HepG2 (cell line): Measurements from ENCODE around the gene ZNF365. TPM values are rescaled to one million over a fixed set of nuclear protein-coding genes. Genes with fewer than 3 reads are reported as not detected.

Source experiments
- ATAC-seq: fragments of 200-7000 bp; cut with Tn5 transposase; 3 replicates; pipeline ENCODE4 v1.9.1; 2020; ENCODE audit warnings: mild to moderate bottlenecking, moderate library complexity
- BruUV-seq: library from RNA; stranded (reverse); fragments of 400-500 nt; replicated peaks from 2 replicates; lab custom pipeline; 2021; lab: Mats Ljungman, UMichigan
- CTCF ChIA-PET: fragments of 300-600 bp; formaldehyde crosslinking; extraction: SDS; loops from one replicate; lab custom pipeline; 2021; ENCODE audit warnings: low total read pairs, inconsistent platforms, low intra/inter-chr PET ratio; lab: Yijun Ruan, JAX
- POLR2A ChIA-PET: fragments of 350-600 bp; sonication (Branson Sonifier 250); formaldehyde crosslinking; loops from one replicate; lab custom pipeline; 2020; ENCODE audit warnings: antibody characterized with exemption, inconsistent platforms; lab: Yijun Ruan, JAX
- DNase-seq: peaks from one replicate; pipeline ENCODE4 v3.0.0-alpha.2; 2015; ENCODE audit warnings: low spot score
- FAIRE-seq: peaks from 3 replicates; lab custom pipeline; 2011; peaks lifted over from hg19 to GRCh38; lab: Jason Lieb, UNC
- H2AFZ ChIP-seq: one replicate; pipeline ENCODE4 v1.6.1; 2011; ENCODE audit warnings: low read length, inconsistent platforms
- H3K27ac ChIP-seq: fragments of 300-600 bp; 3 replicates; pipeline ENCODE4 v1.8.0; 2011; ENCODE audit warnings: mixed run types, mild to moderate bottlenecking, mixed read lengths, low read length, inconsistent platforms; ENCODE audit not compliant: insufficient read depth; ENCODE audit errors: extremely low read length
- H3K27me3 ChIP-seq, 2 experiments: fragments of 200-600 bp in 1 of 2; 2 replicates in 1 of 2; 3 replicates in 1 of 2; pipeline versions ENCODE4 v1.6.0 to v1.8.0; 2011; ENCODE audit warnings: low read length in 2 of 2, mild to moderate bottlenecking in 2 of 2, moderate library complexity in 2 of 2, inconsistent platforms in 1 of 2; ENCODE audit not compliant: insufficient read depth in 2 of 2, control insufficient read depth in 1 of 2
- H3K36me3 ChIP-seq, 2 experiments: fragments of 200-600 bp in 1 of 2; replicated peaks in 1 of 2; 2 replicates in 1 of 2; 3 replicates in 1 of 2; pipeline versions ENCODE4 v1.5.1 to v1.8.0; 2011; ENCODE audit warnings: low read length in 2 of 2, inconsistent platforms in 1 of 2; ENCODE audit not compliant: insufficient read depth in 2 of 2, control insufficient read depth in 1 of 2
- H3K4me1 ChIP-seq: 2 replicates; pipeline ENCODE4 v1.5.1; 2012; ENCODE audit warnings: low read length, inconsistent platforms; ENCODE audit not compliant: insufficient read depth
- H3K4me2 ChIP-seq: 2 replicates; pipeline ENCODE4 v1.6.0; 2011; ENCODE audit warnings: low read depth, low read length, inconsistent platforms
- H3K4me3 ChIP-seq, 3 experiments: fragments of 200-600 bp in 1 of 3; sonication (generic), shearing (Covaris generic) in 1 of 3; replicated peaks in 1 of 3; 2 replicates each; pipeline ENCODE4 v1.5.1; 2011 to 2016; ENCODE audit warnings: low read length in 3 of 3, inconsistent platforms in 2 of 3, low read depth in 2 of 3, mild to moderate bottlenecking in 2 of 3, control low read depth in 1 of 3, mixed read lengths in 1 of 3; ENCODE audit not compliant: insufficient read depth in 1 of 3
- H3K79me2 ChIP-seq: one replicate; pipeline ENCODE4 v1.6.1; 2011; ENCODE audit warnings: low read length, inconsistent platforms; ENCODE audit not compliant: insufficient read depth
- H3K9ac ChIP-seq: 2 replicates; pipeline ENCODE4 v1.6.0; 2011; ENCODE audit warnings: mild to moderate bottlenecking, low read depth, low read length, inconsistent platforms; ENCODE audit not compliant: insufficient read depth
- H3K9me3 ChIP-seq: 2 replicates; pipeline ENCODE4 v1.5.1; 2012; ENCODE audit warnings: mild to moderate bottlenecking, low read length
- H4K20me1 ChIP-seq: 2 replicates; pipeline ENCODE4 v1.6.0; 2011; ENCODE audit warnings: inconsistent platforms, mild to moderate bottlenecking, low read length, moderate library complexity; ENCODE audit not compliant: insufficient read depth
- ARHGAP35 ChIP-seq: sonication (generic); formaldehyde crosslinking; IDR thresholded peaks from 2 replicates; pipeline ENCODE4 v1.9.0; 2022; ENCODE audit warnings: mild to moderate bottlenecking, inconsistent platforms, moderate library complexity, missing genetic modification reagents, borderline replicate concordance
- ATF5 ChIP-seq: sonication (generic); formaldehyde crosslinking; IDR thresholded peaks from 2 replicates; pipeline ENCODE4 v1.4.0; 2020; ENCODE audit warnings: mild to moderate bottlenecking, low read depth, missing genetic modification reagents
- CHD4 ChIP-seq: fragments of 200-600 bp; sonication (generic); IDR thresholded peaks from 2 replicates; pipeline ENCODE4 v1.7.0; 2017; ENCODE audit warnings: mild to moderate bottlenecking, low read length, borderline replicate concordance
- CSRNP1 ChIP-seq: sonication (generic); formaldehyde crosslinking; IDR thresholded peaks from 2 replicates; pipeline ENCODE4 v1.8.1; 2023; ENCODE audit warnings: mild to moderate bottlenecking, missing genetic modification reagents
- ERF ChIP-seq: IDR thresholded peaks from 2 replicates; pipeline ENCODE4 v1.6.1; 2018; ENCODE audit warnings: missing biosample characterization, missing genetic modification reagents
- FOXK2 ChIP-seq: fragments of 450-650 bp; IDR thresholded peaks from 2 replicates; pipeline ENCODE4 v1.6.1; 2016
- KLF9 ChIP-seq: IDR thresholded peaks from 2 replicates; pipeline ENCODE4 v1.6.1; 2016; ENCODE audit warnings: low read depth
- MED8 ChIP-seq: sonication (generic); formaldehyde crosslinking; IDR thresholded peaks from 2 replicates; pipeline ENCODE4 v1.8.1; 2023; ENCODE audit warnings: mild to moderate bottlenecking, missing genetic modification reagents; ENCODE audit not compliant: insufficient replicate concordance
- MXI1 ChIP-seq: IDR thresholded peaks from 3 replicates; pipeline ENCODE4 v1.6.1; 2012; ENCODE audit warnings: low read depth, low read length, inconsistent platforms, borderline replicate concordance
- MYC ChIP-seq: sonication (generic); formaldehyde crosslinking; IDR thresholded peaks from 2 replicates; pipeline ENCODE4 v1.9.0; 2021; ENCODE audit warnings: missing genetic modification reagents, borderline replicate concordance
- NR2C2 ChIP-seq: sonication (generic); formaldehyde crosslinking; IDR thresholded peaks from 2 replicates; pipeline ENCODE4 v1.4.0; 2020; ENCODE audit warnings: missing genetic modification reagents, mild to moderate bottlenecking, moderate library complexity, borderline replicate concordance
- RBM22 ChIP-seq: fragments of 200-400 bp; formaldehyde crosslinking; optimal IDR thresholded peaks from 2 replicates; pipeline ENCODE3; 2017; ENCODE audit warnings: mild to moderate bottlenecking, low read length, moderate library complexity
- SPEN ChIP-seq: sonication (generic); formaldehyde crosslinking; IDR thresholded peaks from 2 replicates; pipeline ENCODE4 v1.5.1; 2020; ENCODE audit warnings: low read depth, mild to moderate bottlenecking, missing genetic modification reagents
- ZNF207 ChIP-seq: fragments of 450-650 bp; IDR thresholded peaks from 2 replicates; pipeline ENCODE4 v1.6.1; 2016; ENCODE audit warnings: antibody characterized with exemption, borderline replicate concordance
- ZNF7 ChIP-seq: IDR thresholded peaks from 2 replicates; pipeline ENCODE4 v1.6.1; 2016; ENCODE audit warnings: missing biosample characterization, missing genetic modification reagents
- WGBS: methylation state at CpG from one replicate; pipeline ENCODE4 v1.1.6; 2017; ENCODE audit warnings: low lambda C conversion rate; 5-methylcytosine and 5-hydroxymethylcytosine counted together
- in situ Hi-C: cut with HindIII; loops from 2 replicates; pipeline ENCODE4 v1.10.0; 2017; ENCODE audit warnings: low pct_unique_long_range_greater_than_20kb; ENCODE audit not compliant: extremely low pct_ligation_motif_present
- intact Hi-C: fragments of 100-400 bp; cut with micrococcal nuclease; formaldehyde crosslinking; loops from one replicate; pipeline ENCODE4 v1.10.0; 2022; ENCODE audit not compliant: unreplicated experiment
- polyA plus RNA-seq, 8 experiments: library from polyadenylated mRNA; depleted of rRNA in 3 of 8; stranded (reverse) in 7 of 8; unstranded in 1 of 8; fragments of >200 nt; fragmentation: Illumina TruSeq in 4 of 8; extraction: Trizol in 4 of 8; gene quantifications; 2 replicates each; pipeline versions ENCODE4 v1.2.1 to v1.2.3, GENCODE V29; 2011 to 2016; ENCODE audit warnings: low read depth in 4 of 8, missing spikeins in 1 of 8, mixed read lengths in 1 of 8; ENCODE audit not compliant: insufficient read depth in 1 of 8
- total RNA-seq, 5 experiments: library from RNA; depleted of rRNA; stranded (reverse); fragments of >200 nt; fragmentation: Illumina TruSeq; extraction: Trizol; gene quantifications; 2 replicates each; pipeline ENCODE4 v1.2.3, GENCODE V29; 2016; ENCODE audit warnings: low read depth in 1 of 5
- TF ChIP-seq, protein P1 (sequence below): sonication (generic); formaldehyde crosslinking; IDR thresholded peaks from 2 replicates; pipeline ENCODE4 v1.4.0; 2020; ENCODE audit warnings: mild to moderate bottlenecking, missing genetic modification reagents

The ZNF365 gene
- total and polyA plus RNA-seq, 2 of the 13 experiments (the other 11 are each of a cell fraction or from before 2014, with no cell fraction given): not detected

- TF ChIP-seq, protein P1, sequence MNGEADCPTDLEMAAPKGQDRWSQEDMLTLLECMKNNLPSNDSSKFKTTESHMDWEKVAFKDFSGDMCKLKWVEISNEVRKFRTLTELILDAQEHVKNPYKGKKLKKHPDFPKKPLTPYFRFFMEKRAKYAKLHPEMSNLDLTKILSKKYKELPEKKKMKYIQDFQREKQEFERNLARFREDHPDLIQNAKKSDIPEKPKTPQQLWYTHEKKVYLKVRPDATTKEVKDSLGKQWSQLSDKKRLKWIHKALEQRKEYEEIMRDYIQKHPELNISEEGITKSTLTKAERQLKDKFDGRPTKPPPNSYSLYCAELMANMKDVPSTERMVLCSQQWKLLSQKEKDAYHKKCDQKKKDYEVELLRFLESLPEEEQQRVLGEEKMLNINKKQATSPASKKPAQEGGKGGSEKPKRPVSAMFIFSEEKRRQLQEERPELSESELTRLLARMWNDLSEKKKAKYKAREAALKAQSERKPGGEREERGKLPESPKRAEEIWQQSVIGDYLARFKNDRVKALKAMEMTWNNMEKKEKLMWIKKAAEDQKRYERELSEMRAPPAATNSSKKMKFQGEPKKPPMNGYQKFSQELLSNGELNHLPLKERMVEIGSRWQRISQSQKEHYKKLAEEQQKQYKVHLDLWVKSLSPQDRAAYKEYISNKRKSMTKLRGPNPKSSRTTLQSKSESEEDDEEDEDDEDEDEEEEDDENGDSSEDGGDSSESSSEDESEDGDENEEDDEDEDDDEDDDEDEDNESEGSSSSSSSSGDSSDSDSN (CRISPR knock-in tag): no peak
- TF ChIP-seq NR2C2 (CRISPR knock-in tag): no peak
- TF ChIP-seq MED8 (CRISPR knock-in tag): no peak
- TF ChIP-seq ATF5 (CRISPR knock-in tag): no peak
- no peak for TF ChIP-seq MXI1
- TF ChIP-seq ZNF7 (CRISPR knock-in tag): no peak
- TF ChIP-seq SPEN (CRISPR knock-in tag): no peak
- TF ChIP-seq KLF9: no peak
- TF ChIP-seq, all 625 proteins: peak for 0
These were observed 2.9 kb downstream of the ZNF365 start (continued) for GRCh38 chr10:62377026-62377415.

GRCh38 chr10:62377966-62378365 lies 3.8 kb downstream of the ZNF365 start:
- FAIRE-seq: no peak
- Histone ChIP-seq H3K9me3 (no peaks in the 10 kb centered on the region), H3K4me1 (no peaks in the 10 kb centered on the region), H3K27ac (no peak overlapping the region), H3K36me3 (no peaks in the 10 kb centered on the region), H3K4me2 (no peak overlapping the region), H3K27me3 (peaks cover 4 to 44% of the 10 kb centered on the region in 2 experiments; a peak in 4 of 5 replicates), H3K9ac (no peak overlapping the region), H4K20me1 (no peaks in the 10 kb centered on the region), H3K79me2 (no peaks in the 10 kb centered on the region), H2AFZ (no peak overlapping the region), H3K4me3 (no peak overlapping the region)
- ATAC-seq: no peak
- in situ Hi-C loops: no loop called here
- ChIA-PET CTCF (no interaction called here), POLR2A (no interaction called here)
- 17% methylated on average over 6 of the region's 6 CpGs for WGBS
- no peak for DNase-seq
- intact Hi-C loops: no loop called here
- no TSS peak for BruUV-seq
- no peak for TF ChIP-seq CHD4
- TF ChIP-seq CSRNP1 (CRISPR knock-in tag): no peak
- TF ChIP-seq MYC (CRISPR knock-in tag): no peak
- TF ChIP-seq ERF (CRISPR knock-in tag): no peak
- no peak for TF ChIP-seq ARHGAP35
- no peak for TF ChIP-seq ZNF207
- TF ChIP-seq FOXK2: no peak
- no peak for TF ChIP-seq RBM22
